Sigmoid colon (tissue), 4 donors: ENCODE measurements around the gene SCAMP3.

Experiments
- CTCF ChIP-seq, 4 experiments: fragments of 450-650 bp in 3 of 4; fragments of 200-600 bp in 1 of 4; IDR thresholded peaks; one replicate each; pipeline ENCODE4 v1.5.1; 2016 to 2019; ENCODE audit warnings: antibody characterized with exemption in 4 of 4, mild to moderate bottlenecking in 3 of 4, moderate library complexity in 2 of 4
- POLR2A ChIP-seq, 2 donors: fragments of 450-650 bp; IDR thresholded peaks; one replicate each; pipeline ENCODE4 v1.6.1; 2016; ENCODE audit warnings: antibody characterized with exemption in 2 of 2, mild to moderate bottlenecking in 2 of 2, moderate library complexity in 2 of 2
- POLR2AphosphoS5 ChIP-seq, 4 donors: sonication (generic); formaldehyde crosslinking; IDR thresholded peaks; one replicate each; pipeline ENCODE4 v1.6.1; 2017; ENCODE audit warnings: antibody characterized with exemption in 4 of 4

- TF ChIP-seq POLR2A (IDR thresholded peaks at IDR 0.05) = no peak
- TF ChIP-seq CTCF (IDR thresholded peaks at IDR 0.05) = no peak
- TF ChIP-seq POLR2AphosphoS5 (IDR thresholded peaks at IDR 0.05) = no peak
Observed at GRCh38 chr1:155209312-155209721, 52.8 kb downstream of the SCAMP3 start.
